NCI-H510A (cell line): ENCODE results near the gene POU2F1.

Experiments
- DNase-seq: peaks from one replicate; lab custom pipeline; 2025; lab: John Stamatoyannopoulos, UW

Gene POU2F1

DNA sequence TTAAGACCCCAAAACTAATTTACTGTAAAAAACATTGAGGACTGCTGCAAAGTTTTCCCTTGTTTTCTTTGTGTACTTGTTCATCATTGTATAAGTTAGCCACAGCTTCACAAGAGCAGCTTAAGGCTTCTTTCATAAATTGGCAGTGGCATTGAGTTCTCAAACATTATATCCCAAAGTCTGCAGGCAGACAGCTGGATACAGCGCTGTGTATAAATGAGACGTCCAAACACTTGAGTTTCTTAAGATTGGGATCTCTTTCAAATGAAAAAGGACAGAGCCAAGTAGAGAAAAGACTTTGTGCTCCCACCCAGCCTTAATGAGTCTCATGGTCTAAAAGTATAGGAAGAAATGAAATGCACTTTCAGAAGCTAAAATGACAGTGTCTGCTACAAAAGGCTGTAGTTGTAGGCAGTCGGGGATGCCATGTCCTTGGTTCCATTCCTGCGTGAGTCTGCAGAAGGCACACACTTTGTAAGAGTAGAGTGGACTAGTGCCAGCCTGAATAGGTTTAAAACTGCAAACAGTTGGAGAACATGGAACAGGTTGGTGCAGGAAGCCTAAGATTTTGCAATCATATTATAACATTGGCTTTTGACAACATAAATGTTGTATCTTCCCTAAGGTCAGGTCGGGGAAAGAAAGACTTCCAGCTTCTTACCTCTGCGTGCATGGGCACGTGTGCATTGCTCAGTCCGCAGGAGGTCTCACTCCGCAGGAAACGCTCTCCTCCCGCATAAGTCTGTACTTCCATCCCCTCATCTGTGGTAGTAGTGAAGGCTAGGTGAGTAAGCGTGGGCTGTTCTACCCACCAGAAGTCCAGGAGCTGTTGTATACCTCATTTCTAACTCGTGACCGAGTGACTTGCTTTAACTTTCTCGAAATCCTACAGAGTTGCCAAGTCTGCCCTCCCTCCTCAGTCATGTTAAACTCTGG is 203.3 kb downstream of the POU2F1 start:
- no peak for DNase-seq

GRCh38 chr1:167425482-167425881 is 204.8 kb downstream of the POU2F1 start:
- no peak for DNase-seq

GRCh38 chr1:167426716-167427115 is 206.0 kb downstream of the POU2F1 start:
- no peak for DNase-seq

DNA sequence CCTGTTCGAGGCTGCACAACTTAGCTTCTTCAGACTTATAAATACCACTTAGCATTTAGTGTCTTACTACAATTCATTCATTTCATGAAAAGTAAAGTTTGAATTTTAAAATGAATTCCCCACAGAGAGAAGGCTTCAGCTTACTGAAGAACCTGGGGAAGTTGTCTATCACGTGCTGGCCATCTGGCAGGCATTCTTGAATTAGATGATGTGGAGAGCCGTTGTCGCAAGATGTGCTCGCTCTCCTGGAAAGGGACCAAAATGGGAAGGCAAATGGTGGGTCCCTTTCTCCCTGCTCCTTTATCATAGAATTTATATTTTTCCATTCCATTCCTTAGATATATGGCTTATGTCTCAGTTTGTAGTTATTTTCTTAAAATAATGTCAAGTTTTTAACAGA is 207.2 kb downstream of the POU2F1 start:
- no peak for DNase-seq

GRCh38 chr1:167428395-167428794 is 207.7 kb downstream of the POU2F1 start:
- DNase-seq = no peak

GRCh38 chr1:167429612-167430011 is 208.9 kb downstream of the POU2F1 start:
- DNase-seq = no peak

DNA sequence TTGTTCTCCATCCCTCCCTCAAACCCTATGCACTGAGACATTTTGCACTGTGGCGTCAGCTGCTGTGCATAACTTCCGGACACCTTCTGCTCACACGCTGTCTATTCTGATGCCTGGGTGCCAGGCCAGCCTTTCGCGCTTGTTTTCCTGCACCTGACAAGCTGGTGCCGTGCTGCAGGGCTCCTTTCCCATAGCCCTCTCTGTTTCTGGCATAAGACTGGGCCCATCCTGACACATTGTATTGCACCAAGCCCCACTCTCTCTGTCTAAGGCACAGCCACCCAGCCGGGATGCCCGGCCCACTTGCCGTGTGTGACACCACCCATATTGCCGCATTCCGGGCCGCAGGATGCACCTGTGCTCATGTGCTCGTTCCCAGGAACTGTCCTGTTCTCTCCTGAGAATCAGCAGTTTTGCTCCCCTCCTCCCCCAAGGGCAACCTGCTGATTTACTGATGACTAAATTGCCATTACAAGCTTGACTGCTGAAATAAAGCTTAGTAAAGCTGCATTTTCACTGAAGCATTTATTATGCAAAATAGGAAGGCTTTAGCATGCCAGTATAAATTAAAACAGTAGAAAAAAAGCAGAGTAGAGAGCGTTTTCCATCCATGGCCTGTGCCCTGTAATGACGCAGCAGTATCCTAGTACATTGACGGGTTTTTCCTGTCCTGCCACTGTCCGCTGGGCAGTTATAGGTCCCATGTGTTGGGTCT is 209.6 kb downstream of the POU2F1 start:
- no peak for DNase-seq

DNA sequence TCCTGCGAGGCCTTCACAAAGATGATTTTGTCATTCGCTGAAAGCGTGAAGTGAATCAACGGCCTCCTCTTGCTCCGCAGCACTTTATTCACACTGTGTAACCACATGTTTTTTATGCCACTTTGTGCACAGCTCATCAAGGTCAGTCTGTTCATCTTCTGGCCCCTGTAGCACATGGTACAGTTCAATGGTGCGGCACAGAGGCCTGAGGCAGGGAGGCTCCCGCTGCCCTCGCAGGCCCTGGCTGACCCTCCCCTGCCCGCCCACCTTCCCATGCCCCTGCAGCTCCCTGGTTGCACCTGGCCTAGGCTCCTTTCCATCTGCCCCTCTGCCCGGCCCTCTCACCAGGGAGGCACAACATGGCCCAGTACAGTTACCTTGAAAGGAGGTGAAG is 210.2 kb downstream of the POU2F1 start:
- no peak for DNase-seq

DNA sequence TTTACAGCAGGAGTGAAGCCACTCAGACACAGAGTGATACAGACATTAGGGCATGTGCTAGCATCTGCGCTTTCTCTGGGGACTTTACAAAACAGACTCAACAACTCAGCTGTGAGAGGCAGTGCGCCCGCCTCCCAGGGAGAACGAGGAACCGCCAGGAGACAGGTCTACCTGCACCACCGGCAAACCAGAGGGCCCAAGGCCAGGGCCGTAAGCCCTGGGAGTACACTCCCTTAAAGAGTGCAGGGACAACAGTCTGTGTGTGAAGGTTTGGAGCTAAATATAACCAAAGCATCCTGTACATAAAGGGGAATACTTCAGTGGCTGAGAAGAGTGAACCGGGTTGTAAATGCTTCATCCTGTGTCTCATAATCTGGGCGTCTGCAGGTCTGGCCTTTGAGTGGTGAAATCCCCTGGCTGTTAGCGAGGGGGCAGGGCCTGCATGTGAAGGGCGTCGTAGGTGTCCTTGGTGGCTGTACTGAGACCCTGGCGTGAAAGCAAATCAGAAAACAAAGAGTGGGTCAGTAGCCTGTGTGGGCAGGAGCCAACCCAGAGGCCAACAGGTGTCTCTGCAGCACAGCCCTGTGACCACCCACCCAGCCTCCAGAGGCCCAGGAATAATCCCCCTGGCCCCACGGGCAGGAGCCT is 210.7 kb downstream of the POU2F1 start:
- DNase-seq = no peak

DNA sequence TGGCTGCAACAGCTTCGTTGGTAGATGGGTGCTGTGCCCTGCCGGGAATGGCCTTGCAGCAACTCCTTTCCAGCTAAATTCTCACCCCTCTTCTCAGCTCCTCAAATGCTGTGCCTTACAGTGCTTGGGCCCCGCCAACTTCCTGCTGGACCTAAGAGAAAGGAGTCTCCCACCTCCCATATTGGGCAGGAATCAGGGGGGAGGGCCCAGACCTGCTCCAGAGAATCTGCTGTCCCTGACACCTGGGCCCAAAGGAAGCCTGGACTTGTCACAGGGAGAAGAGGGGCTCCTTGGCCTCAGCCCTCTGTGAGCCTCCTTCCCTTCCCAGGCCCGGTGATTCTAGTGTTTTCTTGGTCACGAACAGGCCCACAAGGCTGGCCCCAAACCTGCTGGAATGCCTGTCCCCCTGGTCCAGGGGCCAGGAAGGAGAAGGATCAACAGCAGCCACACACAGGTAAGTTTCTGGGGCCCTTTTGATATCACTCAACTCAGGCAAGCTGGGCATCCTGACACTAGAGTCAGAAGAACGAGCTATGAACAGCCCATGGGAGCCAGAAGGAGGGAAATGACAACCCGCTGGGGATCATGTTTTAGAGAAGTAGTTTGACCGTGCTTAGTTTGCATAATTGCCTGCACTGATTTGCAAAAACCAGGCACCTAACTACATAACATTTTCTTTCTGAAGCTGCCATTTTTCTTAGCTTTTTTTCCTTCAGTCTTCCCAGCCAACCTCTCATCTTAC is 211.4 kb downstream of the POU2F1 start:
- DNase-seq = no peak

DNA sequence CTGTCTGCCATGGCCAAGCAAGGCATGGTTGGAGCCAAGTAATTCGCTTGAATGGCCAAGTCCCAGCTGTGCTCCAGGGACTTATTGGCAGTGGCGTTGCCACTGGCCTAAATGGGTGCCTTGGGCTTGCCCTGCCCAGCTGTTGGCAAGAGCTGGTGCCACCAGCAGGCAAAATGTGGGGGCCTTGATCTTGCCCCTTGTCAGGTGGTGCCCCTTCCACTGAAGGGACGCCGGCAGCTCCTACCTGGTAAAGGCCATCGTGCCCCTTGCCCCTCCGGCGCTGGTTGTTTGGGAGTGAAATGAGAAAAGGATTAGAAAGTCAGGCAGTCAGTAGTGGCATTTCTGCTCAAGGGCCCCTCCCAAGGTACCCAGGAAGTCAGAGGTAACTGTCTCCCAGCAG is 212.1 kb downstream of the POU2F1 start:
- DNase-seq = no peak

DNA sequence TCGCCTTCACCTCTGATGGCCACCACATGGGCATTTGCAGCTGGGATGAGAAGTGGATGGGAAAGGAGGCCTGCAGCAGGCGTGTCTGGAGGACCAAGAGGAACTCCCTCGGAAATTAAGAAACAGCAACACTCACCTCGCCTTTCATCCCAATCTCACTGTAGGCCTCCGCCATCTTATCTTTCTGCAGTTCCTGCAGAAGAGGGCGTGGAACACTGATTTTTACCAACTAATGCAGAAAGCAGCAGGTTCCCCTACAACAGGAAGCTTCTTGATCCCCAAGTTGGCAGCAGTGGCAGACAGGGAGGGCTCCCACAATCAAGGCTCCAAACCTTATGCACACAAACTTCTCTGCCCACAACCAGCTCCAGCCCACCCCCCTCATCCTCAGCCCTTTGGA is 213.2 kb downstream of the POU2F1 start:
- DNase-seq = no peak

DNA sequence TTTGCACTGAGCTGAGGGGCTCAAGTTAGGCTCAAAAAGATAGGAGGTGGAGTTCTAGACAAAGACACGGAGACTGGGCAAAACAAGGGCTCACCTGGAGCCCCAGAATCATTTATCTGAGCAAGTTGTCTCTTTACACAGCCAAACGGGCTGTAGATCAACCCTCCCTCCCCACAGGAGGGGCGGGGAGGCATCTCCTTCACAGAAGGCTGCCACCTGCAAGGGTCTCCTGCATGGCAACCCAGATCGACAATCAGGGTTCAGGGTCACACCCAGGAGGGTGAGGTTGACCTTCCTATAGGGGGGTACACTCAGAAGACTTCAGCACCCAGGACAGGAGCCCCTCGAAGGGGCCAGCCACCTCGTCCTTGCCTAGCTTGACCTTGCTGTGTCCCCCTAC is 213.6 kb downstream of the POU2F1 start:
- no peak for DNase-seq

DNA sequence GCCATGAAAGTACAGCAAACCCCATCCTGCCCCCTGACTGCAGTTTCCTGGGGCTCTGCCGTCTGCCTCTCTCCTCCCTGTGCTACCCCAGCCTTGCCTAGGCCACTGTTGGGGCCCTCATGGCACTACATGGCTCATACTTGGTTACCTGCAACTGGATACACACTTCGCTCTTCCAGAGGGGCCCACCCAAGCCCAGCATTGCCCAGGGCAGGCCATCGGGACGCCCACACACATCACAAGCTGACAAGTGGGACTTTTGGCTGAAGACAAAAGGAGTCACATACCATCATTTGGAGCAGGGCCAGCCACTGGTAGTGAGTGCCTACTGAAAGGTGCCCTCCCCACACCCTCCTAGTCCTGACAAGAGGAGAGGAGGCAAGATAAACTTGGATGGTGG is 214.8 kb downstream of the POU2F1 start:
- no peak for DNase-seq

DNA sequence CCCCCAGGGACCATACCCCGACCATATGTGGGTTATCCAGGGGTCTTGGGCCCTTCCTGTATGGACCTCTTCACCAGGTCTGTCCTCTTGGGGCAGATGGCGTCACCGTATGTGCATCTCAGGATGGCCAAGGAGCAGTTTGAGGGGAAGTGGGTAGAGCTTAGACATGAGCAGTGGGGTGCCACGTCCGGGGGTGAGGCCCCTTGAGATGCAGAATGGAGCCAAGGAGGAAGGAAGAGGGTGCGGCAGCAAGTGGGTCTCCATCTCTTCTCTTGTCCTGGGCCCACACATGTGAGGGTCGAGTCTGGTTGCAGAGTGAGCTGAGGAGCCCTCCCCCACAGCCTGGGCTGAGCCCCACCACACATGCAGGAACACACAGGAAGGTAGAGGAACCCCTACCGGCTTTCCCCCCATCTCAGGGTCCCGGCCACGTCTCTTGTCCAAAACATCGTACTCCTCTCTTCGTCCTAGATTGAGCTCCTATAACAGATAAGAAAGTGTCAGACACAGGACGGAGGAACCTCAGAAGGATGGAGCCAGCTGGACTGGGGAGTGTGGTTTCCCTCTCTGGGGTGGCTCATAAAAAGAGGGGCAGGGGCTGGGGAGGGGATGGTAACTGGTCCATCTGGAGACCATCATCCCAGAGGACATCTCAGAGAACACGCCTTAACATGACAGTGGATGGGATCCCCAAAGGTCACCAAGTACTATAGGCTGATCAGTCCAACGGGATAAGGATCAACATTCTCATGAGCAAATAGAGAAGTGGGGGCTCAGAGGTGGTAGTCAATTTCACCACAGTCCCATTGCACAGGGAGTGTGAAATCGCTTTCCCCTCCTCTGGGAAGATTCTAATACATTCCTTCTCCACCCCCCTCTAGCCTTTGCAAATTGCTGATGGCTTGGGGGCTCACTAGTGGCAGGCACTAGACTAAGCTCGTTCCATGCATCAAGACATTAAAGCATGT is 217.8 kb downstream of the POU2F1 start:
- DNase-seq = no peak

DNA sequence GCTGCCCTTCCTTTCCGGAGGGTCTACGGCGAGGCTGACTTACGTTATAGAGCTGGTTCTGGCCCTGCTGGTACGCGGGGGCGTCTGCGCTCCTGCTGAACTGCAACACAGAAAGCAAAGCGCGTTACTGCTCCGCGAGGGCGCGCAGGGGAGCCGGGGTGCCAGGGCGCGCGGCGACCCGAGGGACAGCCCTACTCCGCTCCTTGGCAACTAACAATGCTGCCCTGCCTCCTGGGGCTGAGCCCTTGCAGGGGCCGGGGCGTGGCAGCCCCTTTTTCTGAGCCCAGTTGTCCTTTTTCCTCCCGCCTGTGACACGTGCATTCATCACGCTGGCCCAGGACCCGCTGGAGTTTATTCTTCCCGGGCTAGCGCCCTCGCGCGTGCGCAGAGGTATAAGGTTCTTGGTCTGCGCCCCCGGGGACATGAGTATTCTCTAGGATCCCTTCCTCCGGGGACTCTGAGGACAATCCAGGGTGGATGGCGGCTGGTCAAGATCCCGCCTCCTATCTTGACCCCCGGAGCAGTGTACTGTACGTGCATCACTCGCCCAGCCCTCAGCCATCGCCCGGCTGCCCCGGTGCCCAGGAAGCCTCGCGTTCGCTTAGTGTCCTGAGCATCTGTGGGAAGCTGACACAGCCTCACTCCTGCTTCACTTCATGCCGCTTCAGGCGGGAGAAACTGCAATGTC is 218.8 kb downstream of the POU2F1 start:
- DNase-seq = no peak

DNA sequence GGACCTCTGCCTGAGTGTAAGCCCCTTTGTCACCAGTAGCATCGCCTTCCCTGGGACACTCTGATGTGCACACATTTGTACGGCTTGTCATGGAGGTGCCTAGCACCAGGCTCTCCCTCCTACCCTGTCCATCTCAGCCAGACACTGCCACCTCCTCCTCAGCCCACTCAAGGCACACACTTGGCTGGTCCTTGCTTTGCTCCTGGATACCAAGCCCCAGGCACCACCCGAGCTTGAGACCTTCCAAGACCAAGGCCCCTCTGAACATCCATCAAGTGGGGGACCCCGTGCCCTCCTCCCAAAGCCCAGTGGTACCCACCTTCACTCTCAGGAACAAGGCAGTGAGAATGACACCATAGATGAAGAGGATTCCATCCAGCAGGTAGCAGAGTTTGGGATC is 219.7 kb downstream of the POU2F1 start:
- DNase-seq = no peak

- no peak for DNase-seq
These were observed 220.1 kb downstream of the POU2F1 start for GRCh38 chr1:167440776-167441175.

DNA sequence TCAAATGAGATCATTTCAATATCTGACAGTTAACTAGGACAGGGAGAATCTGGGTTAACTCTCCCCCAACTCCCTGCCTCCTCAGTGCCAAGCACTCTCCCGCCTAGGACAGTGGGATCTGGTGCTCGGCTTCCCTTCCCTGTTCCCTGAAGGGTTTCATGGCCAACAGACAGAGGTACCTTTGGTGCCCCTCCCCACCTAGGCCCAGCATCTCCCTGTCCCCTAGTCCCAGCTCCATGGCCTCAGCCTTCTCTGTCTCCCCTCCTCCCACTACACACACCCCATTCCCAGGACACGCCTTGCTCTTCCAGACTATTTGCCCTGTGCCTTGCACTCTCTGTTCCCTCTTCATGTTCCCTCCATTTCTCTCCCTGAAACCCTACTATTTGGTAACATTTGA is 220.5 kb downstream of the POU2F1 start:
- DNase-seq = no peak

GRCh38 chr1:167442142-167442848 is 221.6 kb downstream of the POU2F1 start:
- peak; percentile 73 for DNase-seq
